Measurements from ENCODE around the gene GLRX3. TPM values are rescaled to one million over a fixed set of nuclear protein-coding genes. Genes with fewer than 3 reads are reported as not detected.

Gene GLRX3
- total RNA-seq, 1 experiment from 2014 or later = 79.8 TPM

- Mint-ChIP-seq H3K4me3 (ENCODE audit: low read depth, unreplicated experiment) (peak overlapping the region; percentile 80), H3K9me3 (ENCODE audit: low read depth, unreplicated experiment) (no peaks in the 10 kb centered on the region), H3K4me1 (ENCODE audit: low read depth, unreplicated experiment) (peaks cover 8% of the 10 kb centered on the region), H3K36me3 (ENCODE audit: insufficient read depth, unreplicated experiment) (peaks cover 37% of the 10 kb centered on the region), H3K27ac (ENCODE audit: unreplicated experiment) (no peak overlapping the region), H3K27me3 (ENCODE audit: unreplicated experiment) (no peaks in the 10 kb centered on the region)
- CTCF ChIA-PET = interaction anchor here (3.3 kb wide), 1 partner anchor 25 kb away, joined by 20 read pairs; the partner anchor contains the start of gene C10orf143
- intact Hi-C loops (cut with micrococcal nuclease; ENCODE audit: unreplicated experiment) = no loop called here
- BruUV-seq (replicated peaks) = no TSS peak
- no peak for DNase-seq
- TF ChIP-seq CTCF (IDR thresholded peaks at IDR 0.05; ENCODE audit: unreplicated experiment) = no peak
Measured at GRCh38 chr10:130135676-130136225, 440 bp upstream of the GLRX3 start.

DNA sequence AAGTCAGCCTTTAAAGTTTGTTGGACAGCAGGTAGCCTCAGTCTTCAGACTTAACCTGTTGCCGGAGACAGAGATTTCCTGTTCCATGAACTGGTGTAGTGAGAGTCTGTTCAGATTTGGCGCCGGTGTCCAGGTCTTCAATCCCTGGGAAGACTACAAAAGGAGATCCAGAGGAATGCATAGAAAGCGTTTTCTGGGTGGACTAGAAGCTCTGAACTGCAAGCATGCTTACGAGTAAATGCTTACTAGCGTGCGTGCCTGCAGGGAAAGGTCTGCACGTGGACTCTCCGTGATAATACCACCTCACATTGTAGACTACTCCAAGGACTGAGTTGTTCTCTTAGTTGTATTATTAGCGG is 878 bp downstream of the GLRX3 start:
- DNase-seq = no peak
- no TSS peak for BruUV-seq (replicated peaks)
- H3K4me3 Mint-ChIP-seq (ENCODE audit: low read depth, unreplicated experiment) = peak overlapping the region; percentile 80

GRCh38 chr10:130137659-130138478 is 1.7 kb downstream of the GLRX3 start:
- BruUV-seq (replicated peaks) = no TSS peak
- Mint-ChIP-seq H3K4me1 (ENCODE audit: low read depth, unreplicated experiment) (peaks cover 21% of the 10 kb centered on the region), H3K4me3 (ENCODE audit: low read depth, unreplicated experiment) (peak overlapping the region; percentile 80), H3K27ac (ENCODE audit: unreplicated experiment) (peak overlapping the region; percentile 95), H3K9me3 (ENCODE audit: low read depth, unreplicated experiment) (no peaks in the 10 kb centered on the region), H3K27me3 (ENCODE audit: unreplicated experiment) (no peaks in the 10 kb centered on the region), H3K36me3 (ENCODE audit: insufficient read depth, unreplicated experiment) (peaks cover 38% of the 10 kb centered on the region)
- CTCF ChIA-PET = interaction anchor here (0.7 to 3.3 kb wide), 3 partner anchors 28 to 671 kb away, joined by 5 to 20 read pairs (median 10); partner anchors contain the start of genes C10orf143 and MGMT
- TF ChIP-seq CTCF (IDR thresholded peaks at IDR 0.05; ENCODE audit: unreplicated experiment) = no peak
- no peak for DNase-seq
- intact Hi-C loops (cut with micrococcal nuclease; ENCODE audit: unreplicated experiment) = loop anchor here (1.0 kb wide), 1 partner anchor 27 kb away; no protein-coding TSS in a partner anchor

More for the DNA sequence above, 878 bp downstream of the GLRX3 start:
- Mint-ChIP-seq H3K27me3 (ENCODE audit: unreplicated experiment) (no peaks in the 10 kb centered on the region), H3K4me1 (ENCODE audit: low read depth, unreplicated experiment) (peaks cover 13% of the 10 kb centered on the region), H3K27ac (ENCODE audit: unreplicated experiment) (peak overlapping the region; percentile 95), H3K36me3 (ENCODE audit: insufficient read depth, unreplicated experiment) (peaks cover 37% of the 10 kb centered on the region), H3K9me3 (ENCODE audit: low read depth, unreplicated experiment) (no peaks in the 10 kb centered on the region)
- TF ChIP-seq CTCF (IDR thresholded peaks at IDR 0.05; ENCODE audit: unreplicated experiment) = no peak
- intact Hi-C loops (cut with micrococcal nuclease; ENCODE audit: unreplicated experiment) = no loop called here
- CTCF ChIA-PET = interaction anchor here (1.4 to 3.3 kb wide), 2 partner anchors 11 to 27 kb away, joined by 3 to 20 read pairs; partner anchors contain the start of gene C10orf143

DNA sequence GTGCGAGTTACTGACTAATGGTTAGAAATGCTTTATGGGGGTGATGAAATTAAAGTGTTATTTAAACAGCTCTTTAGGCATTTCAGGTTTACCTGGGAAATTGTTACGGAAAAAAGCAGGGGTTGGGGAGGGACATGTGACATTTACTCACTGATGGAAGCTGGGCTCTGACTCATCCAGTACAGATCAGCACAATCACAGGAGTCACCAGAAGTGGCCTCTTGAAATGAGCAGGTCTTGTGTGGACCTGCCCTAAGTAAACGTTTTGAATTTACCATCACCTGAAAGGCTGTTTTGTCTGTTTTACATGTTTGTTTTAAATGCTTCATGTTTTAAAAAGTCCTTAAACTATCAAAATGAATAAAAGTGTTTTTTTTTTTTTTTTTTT is 2.3 kb downstream of the GLRX3 start:
- Mint-ChIP-seq H3K4me3 (ENCODE audit: low read depth, unreplicated experiment) (peak overlapping the region; percentile 80), H3K27me3 (ENCODE audit: unreplicated experiment) (no peaks in the 10 kb centered on the region), H3K9me3 (ENCODE audit: low read depth, unreplicated experiment) (no peaks in the 10 kb centered on the region), H3K4me1 (ENCODE audit: low read depth, unreplicated experiment) (peaks cover 24% of the 10 kb centered on the region), H3K27ac (ENCODE audit: unreplicated experiment) (peak overlapping the region; percentile 95), H3K36me3 (ENCODE audit: insufficient read depth, unreplicated experiment) (peaks cover 43% of the 10 kb centered on the region)
- CTCF ChIA-PET = interaction anchor here (0.7 to 3.3 kb wide), 3 partner anchors 28 to 671 kb away, joined by 5 to 20 read pairs (median 10); partner anchors contain the start of genes C10orf143 and MGMT
- TF ChIP-seq CTCF (IDR thresholded peaks at IDR 0.05; ENCODE audit: unreplicated experiment) = no peak
- no TSS peak for BruUV-seq (replicated peaks)
- intact Hi-C loops (cut with micrococcal nuclease; ENCODE audit: unreplicated experiment) = loop anchor here (1.0 kb wide), 1 partner anchor 27 kb away; no protein-coding TSS in a partner anchor
- DNase-seq = peak; percentile 34

Data from Calu3 (cell line).